ENCODE measurements around the gene SLC37A1. TPM values are rescaled to one million over a fixed set of nuclear protein-coding genes. Genes with fewer than 3 reads are reported as not detected.

The SLC37A1 gene
- total and polyA plus RNA-seq, 10 donors = 6.9 to 31.4 (median 23.2) TPM

GRCh38 chr21:42575111-42575510 is 61.5 kb downstream of the SLC37A1 start:
- Histone ChIP-seq H3K4me3 (no peak overlapping the region), H3K27ac (no peak overlapping the region), H3K4me1 (no peaks in the 10 kb centered on the region), H3K9me3 (peaks cover 0 to 18% (median 15%) of the 10 kb centered on the region in 8 donors), H3K27me3 (replicated peaks in 1 of 7) (no peaks in the 10 kb centered on the region), H3K36me3 (peaks cover 0 to 89% (median 38%) of the 10 kb centered on the region in 6 donors)
- peak; percentile 51 for DNase-seq
- TF ChIP-seq, protein P1, sequence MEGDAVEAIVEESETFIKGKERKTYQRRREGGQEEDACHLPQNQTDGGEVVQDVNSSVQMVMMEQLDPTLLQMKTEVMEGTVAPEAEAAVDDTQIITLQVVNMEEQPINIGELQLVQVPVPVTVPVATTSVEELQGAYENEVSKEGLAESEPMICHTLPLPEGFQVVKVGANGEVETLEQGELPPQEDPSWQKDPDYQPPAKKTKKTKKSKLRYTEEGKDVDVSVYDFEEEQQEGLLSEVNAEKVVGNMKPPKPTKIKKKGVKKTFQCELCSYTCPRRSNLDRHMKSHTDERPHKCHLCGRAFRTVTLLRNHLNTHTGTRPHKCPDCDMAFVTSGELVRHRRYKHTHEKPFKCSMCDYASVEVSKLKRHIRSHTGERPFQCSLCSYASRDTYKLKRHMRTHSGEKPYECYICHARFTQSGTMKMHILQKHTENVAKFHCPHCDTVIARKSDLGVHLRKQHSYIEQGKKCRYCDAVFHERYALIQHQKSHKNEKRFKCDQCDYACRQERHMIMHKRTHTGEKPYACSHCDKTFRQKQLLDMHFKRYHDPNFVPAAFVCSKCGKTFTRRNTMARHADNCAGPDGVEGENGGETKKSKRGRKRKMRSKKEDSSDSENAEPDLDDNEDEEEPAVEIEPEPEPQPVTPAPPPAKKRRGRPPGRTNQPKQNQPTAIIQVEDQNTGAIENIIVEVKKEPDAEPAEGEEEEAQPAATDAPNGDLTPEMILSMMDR (IDR thresholded peaks at IDR 0.05 in 8 of 11, conservative IDR thresholded peaks at IDR 0.05 in 3 of 11) = no peak
- TF ChIP-seq POLR2A (IDR thresholded peaks at IDR 0.05) (no peak), POLR2AphosphoS5 (IDR thresholded peaks at IDR 0.05) (no peak)
- 90 to 95% (median 92%) methylated on average over 8 of the region's 8 CpGs for WGBS, 5 donors
- intact Hi-C loops (cut with DNase I; ENCODE audit: low total_unique reads) = no loop called here

- Histone ChIP-seq H3K4me1 (peaks cover 0 to under 1% (median 0%) of the 10 kb centered on the region in 6 donors), H3K36me3 (peaks cover 0 to 89% (median 25%) of the 10 kb centered on the region in 6 donors), H3K27me3 (replicated peaks in 1 of 7) (no peaks in the 10 kb centered on the region), H3K4me3 (no peak overlapping the region), H3K27ac (no peak overlapping the region), H3K9me3 (peaks cover 0 to 18% (median 15%) of the 10 kb centered on the region in 8 donors)
- intact Hi-C loops (cut with DNase I; ENCODE audit: low total_unique reads) = no loop called here
- TF ChIP-seq POLR2A (IDR thresholded peaks at IDR 0.05) (no peak), POLR2AphosphoS5 (IDR thresholded peaks at IDR 0.05) (no peak)
- TF ChIP-seq, protein P1 (IDR thresholded peaks at IDR 0.05 in 8 of 11, conservative IDR thresholded peaks at IDR 0.05 in 3 of 11) = no peak
- DNase-seq = no peak
- 93 to 100% (median 96%) methylated on average over 1 of the region's 1 CpG for WGBS, 5 donors
These were observed 63.0 kb downstream of the SLC37A1 start for GRCh38 chr21:42576639-42577038.

DNA sequence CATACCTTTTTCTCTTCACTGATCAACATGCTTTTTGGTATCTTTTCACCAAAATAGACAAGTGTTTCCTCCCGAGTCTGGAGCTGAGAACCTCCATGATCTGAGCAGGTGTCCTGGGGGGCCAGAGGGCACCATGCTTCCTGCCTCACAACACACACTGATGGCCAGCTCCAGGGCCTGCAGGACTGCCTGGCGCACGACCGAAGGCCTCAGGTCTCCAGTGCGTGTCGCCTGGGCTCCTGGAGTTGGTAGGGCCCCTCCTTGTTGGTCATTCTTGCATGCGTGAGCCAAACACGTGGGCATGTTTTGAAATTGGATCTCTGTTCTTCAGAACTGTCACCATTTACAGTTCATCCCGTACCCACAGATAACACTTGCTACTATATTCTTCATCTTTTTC is 64.4 kb downstream of the SLC37A1 start:
- DNase-seq = peak; percentile 44
- TF ChIP-seq, protein P1 (IDR thresholded peaks at IDR 0.05 in 8 of 11, conservative IDR thresholded peaks at IDR 0.05 in 3 of 11) = no peak

DNA sequence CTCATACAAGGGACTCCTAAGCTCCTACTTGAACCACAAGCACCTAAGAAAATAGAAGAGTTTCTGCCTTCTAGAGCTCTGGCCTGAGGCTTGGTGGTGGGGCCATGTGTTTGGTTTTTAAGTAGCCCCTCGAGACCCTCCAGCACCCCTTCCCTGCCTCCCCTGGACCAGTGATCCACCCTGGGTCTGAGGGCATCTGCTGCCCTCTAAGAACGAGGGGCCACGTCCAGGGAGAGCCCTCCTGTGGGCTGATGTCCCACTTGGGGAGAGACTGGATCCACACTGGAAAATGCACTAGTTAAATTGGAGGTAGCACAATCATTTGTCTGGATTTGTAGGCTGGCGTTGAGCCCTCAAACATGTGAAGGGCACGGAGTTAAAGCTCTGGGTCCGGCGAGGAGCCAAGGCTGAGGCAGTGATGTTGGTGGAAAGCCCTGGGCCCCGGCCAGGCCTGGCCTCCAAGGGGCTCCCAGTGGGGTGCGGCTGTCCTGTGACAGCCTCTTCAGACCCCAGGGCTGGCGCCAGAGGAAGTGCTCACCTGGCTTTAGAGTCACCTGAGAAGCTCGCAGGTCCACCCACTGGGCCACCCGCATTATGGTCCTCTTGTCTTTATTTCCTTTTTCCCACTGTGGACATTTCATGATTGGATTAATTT is 65.2 kb downstream of the SLC37A1 start:
- Histone ChIP-seq H3K4me3 (no peak overlapping the region), H3K27me3 (replicated peaks in 1 of 7) (no peaks in the 10 kb centered on the region), H3K9me3 (peaks cover 0 to 18% (median 15%) of the 10 kb centered on the region in 8 donors), H3K4me1 (peaks cover 0 to 5% (median 0%) of the 10 kb centered on the region in 6 donors), H3K36me3 (peaks cover 0 to 70% (median 13%) of the 10 kb centered on the region in 6 donors), H3K27ac (no peak overlapping the region)
- DNase-seq = peak; percentile 43
- 88 to 96% (median 91%) methylated on average over 11 to 12 of the region's 12 CpGs for WGBS, 5 donors
- intact Hi-C loops (cut with DNase I; ENCODE audit: low total_unique reads) = no loop called here
- peak in 1 of 3 donors; percentile 4 for TF ChIP-seq POLR2AphosphoS5 (IDR thresholded peaks at IDR 0.05)
- no peak for TF ChIP-seq POLR2A (IDR thresholded peaks at IDR 0.05)

More for the DNA sequence above, 64.4 kb downstream of the SLC37A1 start:
- peaks cover 0 to 18% (median 15%) of the 10 kb centered on the region in 8 donors for H3K9me3 ChIP-seq
- no peaks in the 10 kb centered on the region for H3K27me3 ChIP-seq (replicated peaks in 1 of 7)
- WGBS, 5 donors = 93 to 95% (median 94%) methylated on average over 9 of the region's 9 CpGs
- no peak overlapping the region for H3K27ac ChIP-seq
- intact Hi-C loops (cut with DNase I; ENCODE audit: low total_unique reads) = no loop called here
- H3K36me3 ChIP-seq = peaks cover 0 to 79% (median 16%) of the 10 kb centered on the region in 6 donors
- peaks cover 0 to 5% (median 0%) of the 10 kb centered on the region in 6 donors for H3K4me1 ChIP-seq
- H3K4me3 ChIP-seq = no peak overlapping the region

Measured in spleen (tissue), 11 donors.